ENCODE data around the gene PATL1.

PATL1 gene

GRCh38 chr11:59625703-59626102, 43.1 kb downstream of the PATL1 start:
- no peak overlapping the region for H3K4me3 ChIP-seq (ENCODE audit: low read length)
- DNase-seq (ENCODE audit: low read depth, low spot score) = no peak

GRCh38 chr11:59617876-59618275, 51.0 kb downstream of the PATL1 start:
- H3K4me3 ChIP-seq (ENCODE audit: low read length) = no peak overlapping the region
- no peak for DNase-seq (ENCODE audit: low read depth, low spot score)

- peak overlapping the region; percentile 65 for H3K4me3 ChIP-seq (ENCODE audit: low read length)
- DNase-seq (ENCODE audit: low read depth, low spot score) = no peak
Observed at GRCh38 chr11:59616396-59616982, 52.3 kb downstream of the PATL1 start.

GRCh38 chr11:59615637-59616395, 53.0 kb downstream of the PATL1 start, which contains the start of gene OSBP:
Gene OSBP, minus strand, starts transcription at chr11:59615774. Its CDS starts 110 bp downstream, at chr11:59615664.
- DNase-seq (ENCODE audit: low read depth, low spot score) = peak; percentile 100
- peak within 1 kb of the TSS; percentile 74 for H3K4me3 ChIP-seq (ENCODE audit: low read length)

GRCh38 chr11:59615120-59615636, 53.7 kb downstream of the PATL1 start:
- DNase-seq (ENCODE audit: low read depth, low spot score) = peak; percentile 21
- peak overlapping the region; percentile 74 for H3K4me3 ChIP-seq (ENCODE audit: low read length)

- no peak for DNase-seq (ENCODE audit: low read depth, low spot score)
- peak overlapping the region; percentile 74 for H3K4me3 ChIP-seq (ENCODE audit: low read length)
Observed at GRCh38 chr11:59614277-59615119, 54.3 kb downstream of the PATL1 start.

GRCh38 chr11:59611570-59612565, 57.0 kb downstream of the PATL1 start:
- DNase-seq (ENCODE audit: low read depth, low spot score) = no peak
- H3K4me3 ChIP-seq (ENCODE audit: low read length) = no peak overlapping the region

- no peak for DNase-seq (ENCODE audit: low read depth, low spot score)
- no peak overlapping the region for H3K4me3 ChIP-seq (ENCODE audit: low read length)
Observed at GRCh38 chr11:59610289-59610688, 58.5 kb downstream of the PATL1 start.

- DNase-seq (ENCODE audit: low read depth, low spot score) = no peak
- no peak overlapping the region for H3K4me3 ChIP-seq (ENCODE audit: low read length)
Observed at GRCh38 chr11:59607703-59608454, 61.0 kb downstream of the PATL1 start.

- no peak for DNase-seq (ENCODE audit: low read depth, low spot score)
- H3K4me3 ChIP-seq (ENCODE audit: low read length) = no peak overlapping the region
Observed at GRCh38 chr11:59602432-59602831, 66.4 kb downstream of the PATL1 start.

- no peak overlapping the region for H3K4me3 ChIP-seq (ENCODE audit: low read length)
- no peak for DNase-seq (ENCODE audit: low read depth, low spot score)
Observed at GRCh38 chr11:59601788-59602187, 67.0 kb downstream of the PATL1 start.

- no peak for DNase-seq (ENCODE audit: low read depth, low spot score)
- no peak overlapping the region for H3K4me3 ChIP-seq (ENCODE audit: low read length)
Observed at GRCh38 chr11:59600636-59601035, 68.2 kb downstream of the PATL1 start.

GRCh38 chr11:59600234-59600633, 68.6 kb downstream of the PATL1 start:
- no peak overlapping the region for H3K4me3 ChIP-seq (ENCODE audit: low read length)
- DNase-seq (ENCODE audit: low read depth, low spot score) = no peak

GRCh38 chr11:59598961-59599360, 69.9 kb downstream of the PATL1 start:
- H3K4me3 ChIP-seq (ENCODE audit: low read length) = no peak overlapping the region
- DNase-seq (ENCODE audit: low read depth, low spot score) = no peak
